ENCODE measurements around the gene EFL1. TPM values are rescaled to one million over a fixed set of nuclear protein-coding genes. Genes with fewer than 3 reads are reported as not detected.
"Not testable (repeated sequence)": the region's sequence is repeated elsewhere in the genome, so short reads cannot be mapped to it uniquely, and the experiment has no call there.

Gene EFL1
- total RNA-seq, 2 experiments from 2014 or later: 25.1 to 25.7 TPM

DNA sequence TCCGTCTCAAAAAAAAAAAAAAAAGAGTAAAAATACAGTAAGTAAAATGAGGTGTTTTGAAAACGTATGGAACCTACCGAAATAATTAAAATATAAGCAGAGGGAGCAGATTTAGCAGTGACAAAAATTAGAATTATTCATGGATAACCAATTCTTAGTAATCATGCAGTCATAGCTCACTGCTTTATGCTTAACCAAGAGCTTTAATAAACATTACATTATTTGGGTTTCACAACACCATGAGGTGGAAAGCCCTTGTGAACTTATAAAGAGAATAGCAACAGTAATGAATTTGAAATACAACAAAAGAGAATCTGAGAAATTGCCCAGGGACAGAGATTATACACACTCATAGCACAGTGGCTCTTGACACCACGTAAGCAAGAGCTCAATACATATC, 70.1 kb downstream of the EFL1 start:
- DNase-seq (ENCODE audit: low spot score); H3K9me2 ChIP-seq (ENCODE audit: insufficient read depth, low read length); H4K20me1 ChIP-seq (ENCODE audit: insufficient read depth, low read length); H3K4me3 ChIP-seq (ENCODE audit: low read depth, low read length, poor library complexity, severe bottlenecking); intact Hi-C loops (cut with micrococcal nuclease; ENCODE audit: unreplicated experiment); H3K4me1 ChIP-seq (ENCODE audit: insufficient read depth, low read length, poor library complexity, severe bottlenecking); CTCF ChIA-PET (ENCODE audit: unreplicated experiment); H3K79me2 ChIP-seq (ENCODE audit: insufficient read depth, low read depth, low read length); H3K36me3 ChIP-seq (ENCODE audit: insufficient read depth, low read length); H3K9me3 ChIP-seq (ENCODE audit: low read length); H3K4me2 ChIP-seq (ENCODE audit: low read length); H2AFZ ChIP-seq (ENCODE audit: low read length); BruUV-seq (replicated peaks); H3K27ac ChIP-seq (ENCODE audit: low read depth, low read length, poor library complexity, severe bottlenecking): not testable (repeated sequence)
- POLR2A ChIA-PET: interaction anchor here (1.1 kb wide), 1 partner anchor 11 kb away, joined by 3 read pairs; no protein-coding TSS in a partner anchor

DNA sequence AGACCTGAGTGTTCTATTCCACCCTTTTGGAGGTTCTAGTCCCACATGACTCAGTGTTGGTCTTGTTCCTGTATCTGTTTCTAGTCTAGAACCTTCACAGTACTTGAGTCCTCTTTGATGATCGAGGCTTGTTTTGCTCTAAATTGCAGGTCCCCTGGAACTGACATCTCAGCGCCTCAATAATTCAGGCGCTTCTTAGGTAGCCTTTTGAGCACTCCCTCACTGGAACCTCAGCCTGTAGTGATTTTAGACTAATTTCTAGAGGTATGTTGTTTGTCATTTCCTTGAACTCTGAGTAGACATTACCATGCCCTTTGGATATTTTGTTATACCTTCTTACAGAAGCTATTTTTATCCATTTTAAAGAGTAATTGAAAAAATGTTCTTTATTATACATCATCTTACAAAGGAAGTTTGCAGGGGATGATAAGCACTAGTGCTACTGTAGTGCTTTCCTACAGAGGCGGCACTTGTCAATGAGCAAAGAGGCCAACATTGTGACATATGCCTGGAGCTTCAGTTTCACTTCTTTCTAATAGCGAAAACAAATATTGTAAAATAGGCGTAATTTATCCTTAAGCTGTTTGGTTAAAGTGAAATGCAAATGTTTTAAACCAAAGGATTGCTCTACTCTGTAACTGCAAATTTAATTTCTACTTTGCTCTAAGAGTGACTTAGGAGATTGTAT, 75.7 kb downstream of the EFL1 start:
- TF ChIP-seq, protein P1, sequence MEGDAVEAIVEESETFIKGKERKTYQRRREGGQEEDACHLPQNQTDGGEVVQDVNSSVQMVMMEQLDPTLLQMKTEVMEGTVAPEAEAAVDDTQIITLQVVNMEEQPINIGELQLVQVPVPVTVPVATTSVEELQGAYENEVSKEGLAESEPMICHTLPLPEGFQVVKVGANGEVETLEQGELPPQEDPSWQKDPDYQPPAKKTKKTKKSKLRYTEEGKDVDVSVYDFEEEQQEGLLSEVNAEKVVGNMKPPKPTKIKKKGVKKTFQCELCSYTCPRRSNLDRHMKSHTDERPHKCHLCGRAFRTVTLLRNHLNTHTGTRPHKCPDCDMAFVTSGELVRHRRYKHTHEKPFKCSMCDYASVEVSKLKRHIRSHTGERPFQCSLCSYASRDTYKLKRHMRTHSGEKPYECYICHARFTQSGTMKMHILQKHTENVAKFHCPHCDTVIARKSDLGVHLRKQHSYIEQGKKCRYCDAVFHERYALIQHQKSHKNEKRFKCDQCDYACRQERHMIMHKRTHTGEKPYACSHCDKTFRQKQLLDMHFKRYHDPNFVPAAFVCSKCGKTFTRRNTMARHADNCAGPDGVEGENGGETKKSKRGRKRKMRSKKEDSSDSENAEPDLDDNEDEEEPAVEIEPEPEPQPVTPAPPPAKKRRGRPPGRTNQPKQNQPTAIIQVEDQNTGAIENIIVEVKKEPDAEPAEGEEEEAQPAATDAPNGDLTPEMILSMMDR (conservative IDR thresholded peaks at IDR 0.05; ENCODE audit: low read length): no peak
- no peak for TF ChIP-seq EZH2phosphoT487 (IDR thresholded peaks at IDR 0.05; ENCODE audit: borderline replicate concordance, low read depth, low read length)
- POLR2A ChIA-PET: interaction anchor here (0.8 kb wide), 1 partner anchor 9 kb away, joined by 3 read pairs; no protein-coding TSS in a partner anchor
- Histone ChIP-seq H3K36me3 (ENCODE audit: insufficient read depth, low read length) (no peaks in the 10 kb centered on the region), H3K4me3 (ENCODE audit: low read depth, low read length, poor library complexity, severe bottlenecking) (no peak overlapping the region), H3K4me2 (ENCODE audit: low read length) (no peak overlapping the region), H2AFZ (ENCODE audit: low read length) (no peak overlapping the region), H3K27ac (ENCODE audit: low read depth, low read length, poor library complexity, severe bottlenecking) (no peak overlapping the region), H3K79me2 (ENCODE audit: insufficient read depth, low read depth, low read length) (no peaks in the 10 kb centered on the region), H3K9me2 (ENCODE audit: insufficient read depth, low read length) (no peaks in the 10 kb centered on the region), H4K20me1 (ENCODE audit: insufficient read depth, low read length) (no peaks in the 10 kb centered on the region), H3K4me1 (ENCODE audit: insufficient read depth, low read length, poor library complexity, severe bottlenecking) (no peaks in the 10 kb centered on the region), H3K9me3 (ENCODE audit: low read length) (no peaks in the 10 kb centered on the region)
- intact Hi-C loops (cut with micrococcal nuclease; ENCODE audit: unreplicated experiment): no loop called here
- no TSS peak for BruUV-seq (replicated peaks)
- no peak for DNase-seq (ENCODE audit: low spot score)
- CTCF ChIA-PET (ENCODE audit: unreplicated experiment): no interaction called here

DNA sequence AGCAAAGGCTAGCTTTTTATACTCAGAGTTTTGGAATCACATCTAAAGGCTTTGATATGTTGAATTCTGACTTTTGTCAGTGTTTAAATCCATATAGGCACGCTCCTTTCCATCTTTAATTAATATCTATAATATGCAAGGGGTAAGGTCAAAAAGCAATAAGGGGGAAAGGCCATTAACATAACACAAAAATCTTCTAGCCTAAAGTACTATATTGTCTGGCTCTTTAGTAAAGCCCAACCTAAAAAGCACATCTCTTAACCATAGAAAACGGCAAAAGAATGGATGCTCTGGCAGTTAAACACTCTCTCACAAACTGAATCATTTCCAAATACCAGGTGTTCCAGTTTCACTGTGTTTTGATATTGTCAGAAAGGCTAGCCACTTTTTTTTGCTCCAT, 76.4 kb downstream of the EFL1 start:
- Histone ChIP-seq H3K4me2 (ENCODE audit: low read length) (no peak overlapping the region), H3K9me2 (ENCODE audit: insufficient read depth, low read length) (no peaks in the 10 kb centered on the region), H4K20me1 (ENCODE audit: insufficient read depth, low read length) (no peaks in the 10 kb centered on the region), H3K79me2 (ENCODE audit: insufficient read depth, low read depth, low read length) (no peaks in the 10 kb centered on the region), H2AFZ (ENCODE audit: low read length) (no peak overlapping the region), H3K4me3 (ENCODE audit: low read depth, low read length, poor library complexity, severe bottlenecking) (no peak overlapping the region), H3K9me3 (ENCODE audit: low read length) (no peaks in the 10 kb centered on the region), H3K36me3 (ENCODE audit: insufficient read depth, low read length) (no peaks in the 10 kb centered on the region), H3K27ac (ENCODE audit: low read depth, low read length, poor library complexity, severe bottlenecking) (no peak overlapping the region), H3K4me1 (ENCODE audit: insufficient read depth, low read length, poor library complexity, severe bottlenecking) (no peaks in the 10 kb centered on the region)
- DNase-seq (ENCODE audit: low spot score): no peak
- intact Hi-C loops (cut with micrococcal nuclease; ENCODE audit: unreplicated experiment): no loop called here
- CTCF ChIA-PET (ENCODE audit: unreplicated experiment): no interaction called here
- POLR2A ChIA-PET: no interaction called here
- no TSS peak for BruUV-seq (replicated peaks)
- TF ChIP-seq, protein P1 (conservative IDR thresholded peaks at IDR 0.05; ENCODE audit: low read length): no peak
- no peak for TF ChIP-seq EZH2phosphoT487 (IDR thresholded peaks at IDR 0.05; ENCODE audit: borderline replicate concordance, low read depth, low read length)

Measured in OCI-LY7 (cell line).